GM19099 (cell line): ENCODE results near the gene NIPAL3.

ENCODE experiments used
- POLR2A ChIP-seq: IDR thresholded peaks from 3 replicates; pipeline ENCODE4 v1.6.1; 2011; ENCODE audit warnings: low read depth; ENCODE audit not compliant: insufficient read length; ENCODE audit errors: extremely low read depth

NIPAL3 gene

DNA sequence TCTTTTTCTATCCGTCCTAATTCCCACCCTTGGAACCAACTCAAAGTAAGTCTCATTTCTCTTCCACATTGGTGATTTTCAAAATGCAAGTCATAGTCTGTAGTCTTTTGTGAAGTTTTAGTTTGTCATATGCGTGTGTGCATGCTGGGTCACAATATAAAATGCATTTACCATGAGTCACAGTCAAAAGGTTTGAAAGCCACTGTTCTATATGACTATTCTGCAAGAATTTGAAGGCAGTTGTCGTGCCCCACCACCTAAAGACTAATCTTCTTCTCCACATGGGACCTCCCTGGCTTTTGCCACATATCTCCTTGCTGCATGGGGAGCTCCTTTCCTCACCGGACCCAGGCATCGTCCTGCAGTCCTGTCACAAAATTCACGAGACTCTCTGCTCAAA is 3.6 kb upstream of the NIPAL3 start:
- no peak for TF ChIP-seq POLR2A

DNA sequence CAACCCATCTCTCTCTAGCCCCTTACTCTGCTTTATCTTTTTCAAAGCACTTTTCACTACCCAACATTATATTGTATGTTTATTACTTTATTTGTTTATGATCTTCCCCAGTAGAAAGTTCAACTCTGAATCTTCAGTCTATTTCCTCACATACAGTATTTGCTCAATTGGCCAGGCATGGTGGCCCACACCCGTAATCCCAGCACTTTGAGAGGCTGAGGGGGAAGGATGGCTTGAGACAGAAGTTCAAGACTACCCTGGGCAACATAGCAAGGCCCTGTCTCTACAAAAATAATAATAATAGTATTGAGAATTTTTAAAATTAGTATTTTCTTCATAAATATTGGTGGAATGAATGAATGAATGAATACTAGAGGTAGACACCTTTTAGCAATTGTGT is 3.2 kb upstream of the NIPAL3 start:
- no peak for TF ChIP-seq POLR2A

DNA sequence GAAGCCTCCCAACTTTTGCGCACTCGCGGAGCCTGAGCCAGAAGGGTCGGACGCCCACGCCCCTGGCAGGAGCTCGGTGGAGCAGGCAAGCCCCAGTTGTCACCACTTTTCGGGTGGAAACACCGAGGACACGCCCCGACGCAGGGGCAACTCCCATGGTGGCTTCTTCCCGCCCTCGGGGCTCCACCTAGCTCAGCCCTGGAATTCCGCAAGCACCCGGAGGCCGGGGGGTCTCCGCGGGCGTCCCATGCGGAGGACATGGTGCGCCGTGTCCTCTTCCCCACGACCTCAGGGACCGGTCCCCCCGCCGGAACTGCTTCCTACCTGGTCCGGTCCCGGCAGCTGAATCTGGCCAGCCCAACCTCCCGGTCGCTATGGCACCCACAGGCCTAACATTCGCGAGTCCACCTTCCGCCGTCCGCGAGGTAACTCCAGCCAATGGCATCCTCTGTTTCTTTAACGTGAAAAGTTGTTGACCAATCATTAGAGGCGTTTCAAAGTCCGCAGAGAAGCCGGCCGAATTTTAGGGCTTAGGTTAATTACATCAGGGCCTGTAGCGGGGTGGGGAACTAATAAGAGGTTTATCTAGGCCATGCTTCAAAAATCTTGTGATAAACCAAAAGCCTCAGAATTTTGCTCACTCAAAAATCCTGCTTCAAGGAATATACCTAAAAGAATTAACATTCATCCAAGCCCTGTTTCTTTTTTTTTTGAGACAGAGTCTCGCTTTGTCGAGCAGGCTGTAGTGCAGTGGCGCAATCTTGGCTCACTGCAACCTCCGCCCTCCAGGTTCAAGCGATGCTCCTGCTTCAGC is 2.0 kb upstream of the NIPAL3 start, which contains the start of gene STPG1:
STPG1 (minus strand) TSS at position 433 of the 814 bp plus-strand sequence. CDS start 12,394 bp downstream, outside the sequence.
- TF ChIP-seq POLR2A: no peak

DNA sequence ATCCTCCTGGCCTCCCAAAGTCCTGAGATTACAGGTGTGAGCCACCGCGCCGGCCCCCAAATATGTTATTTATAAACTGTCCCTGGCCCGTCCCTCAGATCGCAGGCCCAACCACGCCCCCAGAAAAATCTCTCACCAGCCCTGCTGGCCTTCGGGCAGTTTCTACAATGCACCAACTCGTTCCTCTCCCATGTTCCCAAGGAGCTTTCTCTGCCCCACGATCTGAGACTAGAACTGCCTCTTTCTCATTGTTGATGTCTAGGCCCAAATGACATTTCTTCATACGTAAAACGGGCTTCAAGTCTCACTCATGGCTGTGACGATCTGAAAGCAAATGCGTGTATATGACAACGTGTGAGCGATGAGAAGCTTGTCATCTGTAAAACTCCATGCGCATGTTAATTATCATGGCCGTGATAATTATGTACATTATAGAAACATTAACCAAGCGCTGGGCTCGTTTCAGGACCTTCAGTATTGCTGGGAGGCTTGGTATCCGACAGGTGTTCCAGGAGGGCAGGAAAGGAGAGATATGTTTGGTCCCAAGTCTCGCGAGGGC is 748 bp upstream of the NIPAL3 start:
- TF ChIP-seq POLR2A: no peak

DNA sequence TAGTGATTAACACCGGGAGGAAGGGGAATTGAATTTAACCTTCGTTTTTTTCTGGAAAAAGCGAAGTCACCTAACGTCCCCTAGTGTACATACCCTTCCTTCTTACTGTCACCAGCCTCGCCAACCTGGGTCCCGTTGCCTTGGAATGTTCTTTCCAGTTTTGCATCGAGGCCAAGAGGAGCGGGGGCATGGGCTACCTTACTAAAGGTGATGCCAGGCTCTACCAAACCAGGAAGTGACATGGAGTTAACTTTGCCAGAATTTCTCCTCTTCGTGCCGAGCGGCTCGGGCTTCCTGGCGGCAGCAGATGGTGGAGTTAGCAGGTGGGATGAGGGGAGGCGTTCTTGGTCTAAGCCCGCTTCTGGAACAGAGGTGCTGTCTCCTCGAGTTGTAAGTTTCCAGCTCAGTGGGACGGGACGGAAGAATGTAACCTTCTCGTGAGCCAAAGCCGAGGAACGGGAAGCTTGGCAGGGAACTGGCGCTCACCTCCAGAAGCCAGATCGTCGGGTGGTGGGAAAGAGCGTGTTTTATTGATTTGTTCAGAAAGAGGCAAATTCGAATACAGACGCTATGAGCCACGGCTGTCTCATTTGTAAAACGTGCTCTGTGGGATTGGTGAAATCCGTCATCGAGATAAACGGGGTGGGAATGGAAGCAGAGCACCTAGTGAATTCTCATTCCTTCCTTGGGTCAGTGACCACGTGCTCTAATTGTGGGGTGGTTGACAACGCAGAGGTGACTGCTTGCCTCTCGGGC is 486 bp downstream of the NIPAL3 start:
- no peak for TF ChIP-seq POLR2A

DNA sequence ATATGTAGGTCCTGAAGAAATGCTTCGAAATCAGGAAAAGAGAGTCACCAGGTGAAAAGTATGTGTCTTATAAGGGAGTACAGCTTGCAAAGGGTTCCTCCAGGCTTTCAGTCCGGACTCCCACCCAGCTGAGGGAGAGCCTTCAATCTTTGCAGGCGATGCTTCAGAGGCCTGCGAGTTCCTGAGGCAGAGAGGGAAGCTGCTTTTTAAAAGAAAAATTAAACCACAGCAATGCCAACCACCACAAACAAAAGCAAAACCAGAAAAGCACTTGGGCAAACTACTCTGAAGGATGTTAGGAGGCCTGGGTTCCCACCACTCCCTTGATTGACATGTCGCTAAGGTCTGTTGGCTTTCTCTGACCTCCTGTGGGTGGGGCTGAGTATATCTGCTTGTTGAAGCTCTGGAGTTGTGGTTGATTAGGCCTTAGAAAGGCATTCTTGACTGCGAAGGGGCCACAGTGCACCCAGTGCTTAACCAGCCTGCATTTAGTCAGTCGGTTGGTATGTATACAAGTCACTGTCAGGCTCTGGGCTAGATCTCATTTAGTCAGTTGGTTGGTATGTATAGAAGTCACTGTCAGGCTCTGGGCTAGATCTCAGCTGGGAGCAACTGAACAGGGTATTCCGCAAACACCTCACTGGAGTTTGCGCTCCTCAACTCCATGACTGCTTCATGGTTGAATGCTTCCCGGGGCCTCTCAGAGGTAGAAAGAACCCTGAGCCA is 1.2 kb downstream of the NIPAL3 start:
- TF ChIP-seq POLR2A: no peak

DNA sequence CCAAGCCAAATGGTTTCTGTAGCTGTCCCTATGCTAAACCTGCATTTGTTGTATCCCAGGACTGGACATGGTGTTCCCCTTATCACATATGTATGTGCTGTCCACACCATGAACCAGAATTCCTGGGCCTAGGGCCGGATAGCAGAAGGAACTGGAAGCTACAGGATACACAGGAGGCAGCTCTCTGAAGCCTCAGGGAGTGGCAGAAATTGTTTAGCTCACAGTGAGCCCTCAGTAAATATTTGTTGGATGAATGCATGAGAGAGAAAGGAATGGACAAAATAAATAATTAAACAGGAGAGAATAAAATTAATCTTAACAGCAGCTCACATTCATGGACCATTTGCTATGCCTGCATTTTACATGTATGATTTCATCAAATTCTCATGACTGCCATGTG is 2.1 kb downstream of the NIPAL3 start:
- no peak for TF ChIP-seq POLR2A

DNA sequence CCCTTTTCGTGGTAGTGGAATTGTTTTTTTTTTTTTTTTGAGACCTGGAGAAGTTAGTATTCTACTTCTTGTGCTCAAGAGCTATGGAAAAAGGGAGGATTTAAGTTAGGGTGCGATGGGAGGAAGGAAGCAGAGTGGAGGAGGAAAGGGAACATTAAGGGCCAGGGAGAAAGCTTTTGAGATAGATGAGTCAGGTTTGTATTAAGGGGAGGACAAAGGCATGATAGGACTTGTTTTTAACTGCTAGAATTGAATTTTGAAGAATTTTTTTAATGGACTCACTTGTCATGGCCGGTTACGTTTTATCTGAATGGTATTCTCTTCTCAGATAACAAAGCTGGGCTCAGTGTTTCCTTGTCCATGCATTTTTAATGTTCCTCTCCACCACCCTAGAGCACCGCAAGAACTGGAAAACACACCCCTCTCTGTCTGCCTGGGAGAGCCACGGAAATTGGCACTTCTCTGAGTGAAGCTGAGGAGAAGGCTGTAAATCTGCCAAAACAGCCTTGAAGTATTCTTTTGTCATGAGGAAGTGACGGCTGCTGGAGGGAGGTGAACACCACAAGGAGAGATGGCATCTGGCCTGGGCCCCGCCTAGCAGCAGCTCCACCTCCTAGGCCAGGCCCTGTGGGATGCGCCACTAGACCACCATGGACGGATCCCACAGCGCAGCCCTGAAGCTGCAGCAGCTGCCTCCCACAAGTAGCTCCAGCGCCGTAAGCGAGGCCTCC is 3.5 kb downstream of the NIPAL3 start:
- TF ChIP-seq POLR2A: no peak

DNA sequence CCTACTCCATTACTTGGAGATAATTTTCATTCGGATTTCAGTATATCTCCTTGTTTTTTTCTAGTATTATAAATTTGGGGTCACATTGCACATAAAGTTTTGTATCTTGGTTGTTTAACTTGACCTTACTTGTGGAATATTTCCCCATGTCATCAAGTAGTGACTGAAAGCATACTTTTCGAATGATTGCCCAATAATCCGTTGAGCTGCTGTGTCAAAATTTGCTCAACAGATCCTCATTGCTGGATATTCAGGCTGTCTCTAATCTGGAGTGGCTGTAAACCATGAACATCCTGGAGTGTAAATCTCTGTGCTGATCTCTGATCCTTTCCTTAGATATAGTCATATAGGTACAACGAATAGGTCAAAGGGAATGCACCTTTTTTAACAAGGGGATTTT is 4.9 kb downstream of the NIPAL3 start:
- no peak for TF ChIP-seq POLR2A

DNA sequence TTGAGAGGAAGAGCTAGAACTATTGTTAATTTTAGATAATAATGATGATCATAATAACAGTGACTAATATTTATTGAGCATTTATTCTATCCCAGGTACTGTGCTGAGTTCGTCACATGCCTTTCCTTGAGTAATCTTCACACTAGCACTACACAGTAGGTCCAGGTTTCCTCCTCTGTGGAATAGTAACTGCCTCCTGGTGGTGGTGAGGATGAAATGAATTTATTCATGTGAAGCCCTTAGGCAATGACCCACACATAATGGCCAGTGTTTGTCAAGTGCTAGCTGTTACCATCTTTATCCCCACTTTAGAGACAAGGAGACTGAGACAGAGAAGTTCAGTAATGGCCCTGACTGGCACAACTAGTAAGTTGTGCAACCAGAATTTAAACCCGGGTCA is 5.9 kb downstream of the NIPAL3 start:
- no peak for TF ChIP-seq POLR2A

DNA sequence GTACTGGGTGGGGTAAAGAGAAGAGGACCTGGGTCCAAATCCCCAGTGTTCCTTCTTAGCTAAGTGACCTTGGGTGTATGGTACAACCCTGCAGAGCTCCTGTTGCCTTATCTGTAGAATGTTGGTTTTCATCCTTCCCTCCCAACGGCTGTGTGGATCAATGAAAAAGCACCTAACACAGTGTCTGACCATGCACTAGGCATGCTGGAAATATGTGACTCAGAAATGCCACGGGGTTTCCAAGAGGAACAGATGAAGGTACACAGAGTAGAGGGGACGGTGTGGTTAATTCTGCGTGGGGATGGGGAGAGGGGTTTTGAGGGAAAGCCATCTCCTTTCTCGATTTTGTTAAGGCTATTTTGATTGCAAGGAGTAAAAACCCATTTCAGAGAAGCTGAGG is 8.6 kb downstream of the NIPAL3 start:
- no peak for TF ChIP-seq POLR2A

DNA sequence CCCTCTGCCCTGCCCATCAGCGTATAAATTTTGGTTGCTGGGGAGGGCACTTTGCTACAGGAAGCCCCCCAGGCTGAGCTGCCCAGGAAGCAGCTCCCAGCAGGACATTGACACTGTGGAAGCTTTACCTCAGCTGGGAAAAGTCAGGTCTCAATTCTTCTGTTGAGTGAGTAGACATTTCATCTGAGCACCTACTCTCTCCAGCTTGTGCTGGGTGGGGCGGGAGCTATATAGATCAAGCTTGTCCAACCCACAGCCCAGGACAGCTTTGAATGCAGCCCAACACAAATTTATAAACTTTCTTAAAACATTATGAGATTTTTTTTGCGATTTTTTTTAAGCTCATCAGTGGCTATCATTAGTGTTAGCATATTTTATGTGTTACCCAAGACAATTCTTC is 9.4 kb downstream of the NIPAL3 start:
- TF ChIP-seq POLR2A: no peak

DNA sequence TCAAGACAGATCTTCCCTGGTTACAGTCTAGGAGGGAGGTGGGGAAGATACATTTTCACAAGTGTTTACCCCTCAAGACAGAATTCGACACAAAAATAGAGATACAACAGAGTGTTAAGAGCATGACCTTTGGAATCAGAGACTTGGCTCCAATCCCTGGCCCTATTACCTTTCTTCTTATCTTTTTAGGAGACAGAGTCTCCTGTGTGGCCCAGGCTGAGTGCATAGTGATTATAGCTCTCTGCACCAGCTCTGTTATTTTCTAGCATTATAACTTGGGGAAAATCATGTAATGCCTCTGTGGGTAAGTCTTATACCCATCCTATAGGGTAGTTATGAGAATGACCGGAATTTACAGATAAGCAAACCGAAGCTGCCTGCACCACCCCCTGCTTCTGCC is 9.8 kb downstream of the NIPAL3 start:
- no peak for TF ChIP-seq POLR2A

DNA sequence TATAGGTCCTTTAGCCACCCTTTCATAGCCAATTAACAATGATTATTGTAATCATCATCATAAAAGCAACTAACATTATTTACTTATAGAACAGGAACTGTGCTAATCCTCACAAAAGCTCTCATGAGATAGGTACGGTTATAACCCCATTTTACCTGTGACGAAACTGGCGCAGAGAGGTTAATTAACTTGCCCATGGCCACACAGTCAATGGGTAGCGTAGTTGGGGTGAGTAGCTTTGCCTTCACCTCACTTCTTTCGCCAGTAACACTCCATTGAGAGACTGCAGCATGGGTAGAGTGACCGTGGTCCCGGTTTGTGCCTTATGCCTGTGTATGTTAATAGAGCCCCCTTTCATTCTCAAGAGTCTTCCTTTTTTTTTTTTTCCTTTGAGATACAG is 10.3 kb downstream of the NIPAL3 start:
- TF ChIP-seq POLR2A: no peak
